ENCODE results near the gene PABPC1L.
"Not testable (repeated sequence)": the region's sequence is repeated elsewhere in the genome, so short reads cannot be mapped to it uniquely, and the experiment has no call there.

DNA sequence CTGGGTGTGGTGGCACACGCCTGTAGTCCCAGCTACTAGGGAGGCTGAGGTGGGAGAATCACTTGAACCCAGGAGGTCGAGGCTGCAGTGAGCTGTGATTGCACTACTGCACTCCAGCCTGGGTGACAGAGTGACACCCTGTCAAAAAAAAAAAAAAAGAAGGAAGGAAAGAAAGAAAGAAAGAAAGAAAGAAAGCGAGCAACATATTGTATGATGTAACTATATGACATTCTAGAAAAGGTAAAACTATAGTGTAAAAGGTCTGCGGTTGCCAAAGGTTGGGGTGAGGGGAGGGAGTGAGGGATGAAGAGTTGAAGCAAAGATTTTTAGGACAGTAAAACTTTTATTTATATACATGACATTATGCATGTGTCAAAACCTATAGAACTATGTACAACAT, 27.5 kb upstream of the PABPC1L start:
- TF ChIP-seq, protein P1, sequence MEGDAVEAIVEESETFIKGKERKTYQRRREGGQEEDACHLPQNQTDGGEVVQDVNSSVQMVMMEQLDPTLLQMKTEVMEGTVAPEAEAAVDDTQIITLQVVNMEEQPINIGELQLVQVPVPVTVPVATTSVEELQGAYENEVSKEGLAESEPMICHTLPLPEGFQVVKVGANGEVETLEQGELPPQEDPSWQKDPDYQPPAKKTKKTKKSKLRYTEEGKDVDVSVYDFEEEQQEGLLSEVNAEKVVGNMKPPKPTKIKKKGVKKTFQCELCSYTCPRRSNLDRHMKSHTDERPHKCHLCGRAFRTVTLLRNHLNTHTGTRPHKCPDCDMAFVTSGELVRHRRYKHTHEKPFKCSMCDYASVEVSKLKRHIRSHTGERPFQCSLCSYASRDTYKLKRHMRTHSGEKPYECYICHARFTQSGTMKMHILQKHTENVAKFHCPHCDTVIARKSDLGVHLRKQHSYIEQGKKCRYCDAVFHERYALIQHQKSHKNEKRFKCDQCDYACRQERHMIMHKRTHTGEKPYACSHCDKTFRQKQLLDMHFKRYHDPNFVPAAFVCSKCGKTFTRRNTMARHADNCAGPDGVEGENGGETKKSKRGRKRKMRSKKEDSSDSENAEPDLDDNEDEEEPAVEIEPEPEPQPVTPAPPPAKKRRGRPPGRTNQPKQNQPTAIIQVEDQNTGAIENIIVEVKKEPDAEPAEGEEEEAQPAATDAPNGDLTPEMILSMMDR (IDR thresholded peaks at IDR 0.05) = not testable (repeated sequence)
- TF ChIP-seq POLR2A (IDR thresholded peaks at IDR 0.05) = not testable (repeated sequence)
